Measurements from ENCODE around the gene KCNAB2. TPM values are rescaled to one million over a fixed set of nuclear protein-coding genes. Genes with fewer than 3 reads are reported as not detected.

KCNAB2 gene
- polyA plus RNA-seq, 3 donors, result 11.5 to 178 (median 22.7) TPM

GRCh38 chr1:6113116-6113515 is 67.4 kb downstream of the KCNAB2 start:
- Histone ChIP-seq H2AFZ (ENCODE audit: insufficient read depth, low read depth, low read length, poor library complexity, severe bottlenecking) (no peak overlapping the region), H3K36me3 (replicated peaks in 1 of 2; ENCODE audit: control insufficient read depth in 1 of 2, insufficient read depth in 2 of 2, low read length in 2 of 2) (no peaks in the 10 kb centered on the region), H3K27me3 (ENCODE audit: control insufficient read depth in 2 of 2, insufficient read depth in 2 of 2, low read length in 2 of 2) (no peaks in the 10 kb centered on the region), H3K27ac (ENCODE audit: low read depth in 1 of 2, low read length in 2 of 2) (no peak overlapping the region), H3K9ac (ENCODE audit: insufficient read depth, low read length, poor library complexity, severe bottlenecking) (no peak overlapping the region), H3K79me2 (ENCODE audit: insufficient read depth, low read length) (no peaks in the 10 kb centered on the region), H3K4me3 (replicated peaks in 1 of 3; ENCODE audit: low read depth in 2 of 3, low read length in 3 of 3) (no peak overlapping the region), H3K4me1 (ENCODE audit: control insufficient read depth in 1 of 2, insufficient read depth in 2 of 2, low read length in 2 of 2) (no peaks in the 10 kb centered on the region), H3K4me2 (replicated peaks; ENCODE audit: extremely low read depth, low read length, poor library complexity, severe bottlenecking) (no peak overlapping the region), H4K20me1 (ENCODE audit: insufficient read depth, low read length) (no peaks in the 10 kb centered on the region), H3K9me3 (replicated peaks in 1 of 2; ENCODE audit: control insufficient read depth in 1 of 2, insufficient read depth in 1 of 2, low read length in 2 of 2) (no peaks in the 10 kb centered on the region)
- Mint-ChIP-seq H3K27ac (no peak overlapping the region), H3K36me3 (no peaks in the 10 kb centered on the region), H3K4me1 (peaks cover 2% of the 10 kb centered on the region), H3K27me3 (ENCODE audit: low read depth in 3 of 3) (peaks cover 10 to 18% (median 11%) of the 10 kb centered on the region in 3 donors), H3K9me3 (peaks cover 0 to 10% (median 7%) of the 10 kb centered on the region in 7 donors), H3K4me3 (no peak overlapping the region)
- DNase-seq, result no peak
- no peak for TF ChIP-seq CTCF (IDR thresholded peaks at IDR 0.05)
- 31% methylated on average over 8 of the region's 10 CpGs for WGBS (ENCODE audit: insufficient coverage)
- intact Hi-C loops (cut with micrococcal nuclease), result no loop called here

- Histone ChIP-seq H3K4me2 (replicated peaks; ENCODE audit: extremely low read depth, low read length, poor library complexity, severe bottlenecking) (no peak overlapping the region), H3K4me3 (replicated peaks in 1 of 3; ENCODE audit: low read depth in 2 of 3, low read length in 3 of 3) (no peak overlapping the region), H3K79me2 (ENCODE audit: insufficient read depth, low read length) (no peaks in the 10 kb centered on the region), H2AFZ (ENCODE audit: insufficient read depth, low read depth, low read length, poor library complexity, severe bottlenecking) (no peak overlapping the region), H3K9me3 (replicated peaks in 1 of 2; ENCODE audit: control insufficient read depth in 1 of 2, insufficient read depth in 1 of 2, low read length in 2 of 2) (no peaks in the 10 kb centered on the region), H3K36me3 (replicated peaks in 1 of 2; ENCODE audit: control insufficient read depth in 1 of 2, insufficient read depth in 2 of 2, low read length in 2 of 2) (no peaks in the 10 kb centered on the region), H3K9ac (ENCODE audit: insufficient read depth, low read length, poor library complexity, severe bottlenecking) (no peak overlapping the region), H3K27ac (ENCODE audit: low read depth in 1 of 2, low read length in 2 of 2) (no peak overlapping the region), H3K4me1 (ENCODE audit: control insufficient read depth in 1 of 2, insufficient read depth in 2 of 2, low read length in 2 of 2) (no peaks in the 10 kb centered on the region), H4K20me1 (ENCODE audit: insufficient read depth, low read length) (no peaks in the 10 kb centered on the region), H3K27me3 (ENCODE audit: control insufficient read depth in 2 of 2, insufficient read depth in 2 of 2, low read length in 2 of 2) (no peaks in the 10 kb centered on the region)
- TF ChIP-seq CTCF (IDR thresholded peaks at IDR 0.05), result no peak
- Mint-ChIP-seq H3K36me3 (no peaks in the 10 kb centered on the region), H3K9me3 (peaks cover 0 to 10% (median 7%) of the 10 kb centered on the region in 7 donors), H3K4me3 (no peak overlapping the region), H3K27me3 (ENCODE audit: low read depth in 3 of 3) (peaks cover 10 to 15% (median 11%) of the 10 kb centered on the region in 3 donors), H3K4me1 (peaks cover 2% of the 10 kb centered on the region), H3K27ac (no peak overlapping the region)
- DNase-seq, result no peak
- intact Hi-C loops (cut with micrococcal nuclease), result no loop called here
- WGBS (ENCODE audit: insufficient coverage), result 96% methylated on average over 10 of the region's 14 CpGs
These were observed 68.1 kb downstream of the KCNAB2 start for GRCh38 chr1:6113745-6114144.
